ENCODE results near the gene MIEF2.

- TF ChIP-seq CTCF (IDR thresholded peaks at IDR 0.05; ENCODE audit: insufficient read depth, low read length, poor library complexity, severe bottlenecking) (no peak), EZH2phosphoT487 (conservative IDR thresholded peaks at IDR 0.05; ENCODE audit: low read length) (no peak)
These were observed 9.3 kb upstream of the MIEF2 start for GRCh38 chr17:18251204-18251603.
